Measurements from ENCODE around the gene ZNF423.

DNA sequence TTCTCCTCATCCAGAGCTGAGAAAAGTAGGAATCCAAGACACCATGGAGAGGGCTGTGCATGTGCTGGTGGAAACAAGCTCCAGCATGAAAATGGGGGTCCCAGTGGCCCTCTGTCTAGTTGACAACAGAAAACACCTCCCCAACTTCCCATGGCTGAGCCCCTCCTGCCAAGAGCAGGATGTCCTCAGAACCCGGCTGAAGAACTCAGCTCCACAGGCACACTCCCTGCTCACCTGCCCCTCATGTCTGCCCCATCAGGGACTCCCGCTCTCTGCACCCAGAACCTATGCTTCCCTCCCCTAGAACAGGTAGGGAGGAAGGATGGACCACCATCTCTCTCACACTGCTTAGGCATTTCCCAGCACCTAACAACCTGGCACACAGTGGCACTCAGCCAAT is 315.1 kb downstream of the ZNF423 start:
- TF ChIP-seq GATA2 (IDR thresholded peaks at IDR 0.05; ENCODE audit: low read depth, low read length) (no peak), GATA3 (IDR thresholded peaks at IDR 0.05; ENCODE audit: low read depth, low read length) (no peak)

All from SH-SY5Y (cell line).